Suprapubic skin (tissue), 4 donors: ENCODE data around the gene MEMO1. TPM values are rescaled to one million over a fixed set of nuclear protein-coding genes. Genes with fewer than 3 reads are reported as not detected.

ENCODE experiments used
- DNase-seq, 2 donors: peaks; one replicate each; pipeline ENCODE4 v3.0.0-alpha.2; 2019; ENCODE audit warnings: low spot score in 2 of 2
- H3K27ac ChIP-seq: fragments of 200-600 bp; sonication (generic); one replicate; pipeline ENCODE4 v1.5.1; 2019
- H3K27me3 ChIP-seq: fragments of 200-600 bp; sonication (generic); one replicate; pipeline ENCODE4 v1.5.1; 2019
- H3K36me3 ChIP-seq: fragments of 200-600 bp; sonication (generic); one replicate; pipeline ENCODE4 v1.5.1; 2019
- H3K4me1 ChIP-seq: fragments of 200-600 bp; sonication (generic); one replicate; pipeline ENCODE4 v1.5.1; 2019
- H3K4me3 ChIP-seq: fragments of 200-600 bp; sonication (generic); one replicate; pipeline ENCODE4 v1.5.1; 2019; ENCODE audit warnings: mild to moderate bottlenecking
- H3K9me3 ChIP-seq: fragments of 200-600 bp; sonication (generic); one replicate; pipeline ENCODE4 v1.5.1; 2019
- CTCF ChIP-seq, 2 donors: fragments of 200-600 bp in 1 of 2; fragments of 450-650 bp in 1 of 2; sonication (generic) in 1 of 2; IDR thresholded peaks; one replicate each; pipeline ENCODE4 v1.5.1; 2016 to 2019; ENCODE audit warnings: antibody characterized with exemption in 2 of 2, mild to moderate bottlenecking in 1 of 2, moderate library complexity in 1 of 2
- EP300 ChIP-seq: sonication (generic); formaldehyde crosslinking; IDR thresholded peaks from one replicate; pipeline ENCODE4 v1.6.1; 2017; ENCODE audit warnings: antibody characterized with exemption
- POLR2A ChIP-seq, 2 donors: fragments of 450-650 bp; IDR thresholded peaks; one replicate each; pipeline ENCODE4 v1.6.1; 2017; ENCODE audit warnings: antibody characterized with exemption in 2 of 2, mild to moderate bottlenecking in 2 of 2, moderate library complexity in 2 of 2
- POLR2AphosphoS5 ChIP-seq, 3 donors: sonication (generic); formaldehyde crosslinking; IDR thresholded peaks; one replicate each; pipeline ENCODE4 v1.6.1; 2017; ENCODE audit warnings: antibody characterized with exemption in 3 of 3
- WGBS: methylation state at CpG from one replicate; pipeline ENCODE4 v1.1.5; 2018; 5-methylcytosine and 5-hydroxymethylcytosine counted together
- total RNA-seq, 4 donors: library from RNA; depleted of rRNA; stranded (reverse); fragments of >200 nt; gene quantifications; one replicate each; pipeline ENCODE4 v1.1.0, GENCODE V29; 2016

MEMO1 gene
- total RNA-seq, 4 donors from 2014 or later: 31.3 to 36.1 (median 33.2) TPM

- no peaks in the 10 kb centered on the region for H3K27me3 ChIP-seq
- no peak for DNase-seq
- WGBS: 89% methylated on average over 5 of the region's 5 CpGs
- TF ChIP-seq CTCF (IDR thresholded peaks at IDR 0.05) (no peak), POLR2A (IDR thresholded peaks at IDR 0.05) (no peak), POLR2AphosphoS5 (IDR thresholded peaks at IDR 0.05) (no peak), EP300 (no peak)
- H3K27ac ChIP-seq: no peak overlapping the region
- H3K9me3 ChIP-seq: no peaks in the 10 kb centered on the region
- H3K4me3 ChIP-seq: no peak overlapping the region
- H3K36me3 ChIP-seq: no peaks in the 10 kb centered on the region
- peaks cover 27% of the 10 kb centered on the region for H3K4me1 ChIP-seq
These were observed 26.9 kb downstream of the MEMO1 start for GRCh38 chr2:31983762-31984467.

- WGBS: 68% methylated on average over 6 of the region's 6 CpGs
- no peak for TF ChIP-seq EP300
- TF ChIP-seq POLR2A (IDR thresholded peaks at IDR 0.05): no peak
- no peak for TF ChIP-seq POLR2AphosphoS5 (IDR thresholded peaks at IDR 0.05)
- no peak for TF ChIP-seq CTCF (IDR thresholded peaks at IDR 0.05)
- Histone ChIP-seq H3K27me3 (no peaks in the 10 kb centered on the region), H3K9me3 (no peaks in the 10 kb centered on the region), H3K4me1 (peaks cover 13% of the 10 kb centered on the region), H3K4me3 (no peak overlapping the region), H3K36me3 (no peaks in the 10 kb centered on the region), H3K27ac (no peak overlapping the region)
- no peak for DNase-seq
These were observed 30.0 kb downstream of the MEMO1 start for GRCh38 chr2:31980674-31981356.

GRCh38 chr2:31979956-31980355 is 30.9 kb downstream of the MEMO1 start:
- no peak for TF ChIP-seq POLR2A (IDR thresholded peaks at IDR 0.05)
- no peak for TF ChIP-seq POLR2AphosphoS5 (IDR thresholded peaks at IDR 0.05)
- TF ChIP-seq CTCF (IDR thresholded peaks at IDR 0.05): no peak
- TF ChIP-seq EP300: no peak
- DNase-seq: no peak
- Histone ChIP-seq H3K9me3 (no peaks in the 10 kb centered on the region), H3K27ac (no peak overlapping the region), H3K4me3 (no peak overlapping the region), H3K4me1 (peaks cover 13% of the 10 kb centered on the region), H3K36me3 (no peaks in the 10 kb centered on the region), H3K27me3 (no peaks in the 10 kb centered on the region)
- WGBS: 71% methylated on average over 3 of the region's 3 CpGs

- no peaks in the 10 kb centered on the region for H3K36me3 ChIP-seq
- 89% methylated on average over 3 of the region's 3 CpGs for WGBS
- no peak overlapping the region for H3K27ac ChIP-seq
- peaks cover 13% of the 10 kb centered on the region for H3K4me1 ChIP-seq
- no peak for TF ChIP-seq POLR2A (IDR thresholded peaks at IDR 0.05)
- TF ChIP-seq EP300: no peak
- TF ChIP-seq POLR2AphosphoS5 (IDR thresholded peaks at IDR 0.05): no peak
- TF ChIP-seq CTCF (IDR thresholded peaks at IDR 0.05): no peak
- H3K9me3 ChIP-seq: no peaks in the 10 kb centered on the region
- H3K4me3 ChIP-seq: no peak overlapping the region
- H3K27me3 ChIP-seq: no peaks in the 10 kb centered on the region
- no peak for DNase-seq
These were observed 31.8 kb downstream of the MEMO1 start for GRCh38 chr2:31979018-31979417.

- Histone ChIP-seq H3K36me3 (no peaks in the 10 kb centered on the region), H3K9me3 (no peaks in the 10 kb centered on the region), H3K4me1 (peaks cover 13% of the 10 kb centered on the region), H3K27ac (no peak overlapping the region), H3K4me3 (no peak overlapping the region), H3K27me3 (no peaks in the 10 kb centered on the region)
- TF ChIP-seq POLR2AphosphoS5 (IDR thresholded peaks at IDR 0.05) (no peak), EP300 (no peak), CTCF (IDR thresholded peaks at IDR 0.05) (no peak), POLR2A (IDR thresholded peaks at IDR 0.05) (no peak)
- WGBS: 92% methylated on average over 6 of the region's 6 CpGs
- DNase-seq: no peak
These were observed 32.4 kb downstream of the MEMO1 start for GRCh38 chr2:31978436-31978835.
